ENCODE measurements around the gene KRT4. TPM values are rescaled to one million over a fixed set of nuclear protein-coding genes. Genes with fewer than 3 reads are reported as not detected.

KRT4 gene
- total and polyA plus RNA-seq, 12 donors = 2.5 TPM; not detected in 11

DNA sequence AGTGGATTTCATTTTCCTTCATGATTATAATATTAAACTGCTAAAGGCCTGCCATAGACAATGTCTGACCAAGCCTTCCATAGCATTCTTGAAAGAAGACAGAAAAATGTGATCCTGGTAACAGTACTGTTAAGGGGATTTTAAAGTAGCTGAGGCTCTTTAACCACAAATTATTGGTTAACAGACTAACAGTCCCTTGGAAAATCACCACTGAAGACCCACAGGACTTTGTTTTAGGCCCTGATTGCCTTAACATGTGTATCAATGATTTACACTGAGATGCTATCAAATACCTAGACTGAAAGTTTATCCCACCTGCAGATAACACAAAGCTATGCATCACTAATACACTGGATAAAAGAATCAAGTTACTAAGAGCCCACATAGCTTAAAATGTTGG, 14.2 kb upstream of the KRT4 start:
- peaks cover 0 to 34% (median 10%) of the 10 kb centered on the region in 7 donors for H3K27me3 ChIP-seq
- ATAC-seq = no peak
- H3K4me3 ChIP-seq = no peak overlapping the region
- H3K27ac ChIP-seq = no peak overlapping the region
- TF ChIP-seq, protein P1, sequence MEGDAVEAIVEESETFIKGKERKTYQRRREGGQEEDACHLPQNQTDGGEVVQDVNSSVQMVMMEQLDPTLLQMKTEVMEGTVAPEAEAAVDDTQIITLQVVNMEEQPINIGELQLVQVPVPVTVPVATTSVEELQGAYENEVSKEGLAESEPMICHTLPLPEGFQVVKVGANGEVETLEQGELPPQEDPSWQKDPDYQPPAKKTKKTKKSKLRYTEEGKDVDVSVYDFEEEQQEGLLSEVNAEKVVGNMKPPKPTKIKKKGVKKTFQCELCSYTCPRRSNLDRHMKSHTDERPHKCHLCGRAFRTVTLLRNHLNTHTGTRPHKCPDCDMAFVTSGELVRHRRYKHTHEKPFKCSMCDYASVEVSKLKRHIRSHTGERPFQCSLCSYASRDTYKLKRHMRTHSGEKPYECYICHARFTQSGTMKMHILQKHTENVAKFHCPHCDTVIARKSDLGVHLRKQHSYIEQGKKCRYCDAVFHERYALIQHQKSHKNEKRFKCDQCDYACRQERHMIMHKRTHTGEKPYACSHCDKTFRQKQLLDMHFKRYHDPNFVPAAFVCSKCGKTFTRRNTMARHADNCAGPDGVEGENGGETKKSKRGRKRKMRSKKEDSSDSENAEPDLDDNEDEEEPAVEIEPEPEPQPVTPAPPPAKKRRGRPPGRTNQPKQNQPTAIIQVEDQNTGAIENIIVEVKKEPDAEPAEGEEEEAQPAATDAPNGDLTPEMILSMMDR (IDR thresholded peaks at IDR 0.05) = no peak
- H3K36me3 ChIP-seq = no peaks in the 10 kb centered on the region
- no peaks in the 10 kb centered on the region for H3K4me1 ChIP-seq
- DNase-seq = no peak
- intact Hi-C loops (cut with DNase I) = no loop called here
- H3K9me3 ChIP-seq = no peaks in the 10 kb centered on the region

DNA sequence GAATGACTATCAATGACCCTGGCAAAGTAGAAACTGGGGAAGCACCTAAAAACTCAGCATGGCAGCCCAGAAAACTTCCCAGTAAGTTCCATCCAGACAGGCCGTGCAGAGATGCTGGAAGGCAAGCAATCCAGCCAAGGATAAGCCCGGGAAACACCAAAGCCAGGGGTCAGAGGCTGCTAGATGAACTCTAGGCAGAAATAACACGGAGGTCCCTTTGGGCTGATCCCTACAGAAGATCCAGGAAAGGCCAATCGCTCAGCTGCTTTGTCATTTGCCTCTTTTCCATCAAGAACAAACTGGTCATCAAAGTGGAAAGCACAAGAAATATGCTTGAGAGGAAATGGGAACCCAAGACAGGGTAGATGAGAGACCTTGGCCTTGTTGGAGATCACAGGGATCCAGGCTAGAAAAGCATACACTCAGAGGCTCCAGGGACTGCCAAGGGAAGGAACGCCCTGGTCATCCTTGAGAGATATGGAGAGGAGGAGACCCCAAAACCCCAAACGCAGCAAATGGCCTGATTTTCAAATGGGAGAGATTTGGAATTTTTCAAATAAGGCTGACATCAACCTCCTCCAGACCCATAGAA, 13.7 kb upstream of the KRT4 start:
- Histone ChIP-seq H3K36me3 (no peaks in the 10 kb centered on the region), H3K4me1 (no peaks in the 10 kb centered on the region), H3K9me3 (no peaks in the 10 kb centered on the region), H3K27me3 (peaks cover 0 to 28% (median 7%) of the 10 kb centered on the region in 7 donors), H3K27ac (no peak overlapping the region), H3K4me3 (no peak overlapping the region)
- WGBS, 2 donors = 77 to 83% methylated on average over 6 of the region's 6 CpGs
- ATAC-seq = no peak
- no peak for DNase-seq
- intact Hi-C loops (cut with DNase I) = no loop called here
- TF ChIP-seq, protein P1 (IDR thresholded peaks at IDR 0.05) = no peak

DNA sequence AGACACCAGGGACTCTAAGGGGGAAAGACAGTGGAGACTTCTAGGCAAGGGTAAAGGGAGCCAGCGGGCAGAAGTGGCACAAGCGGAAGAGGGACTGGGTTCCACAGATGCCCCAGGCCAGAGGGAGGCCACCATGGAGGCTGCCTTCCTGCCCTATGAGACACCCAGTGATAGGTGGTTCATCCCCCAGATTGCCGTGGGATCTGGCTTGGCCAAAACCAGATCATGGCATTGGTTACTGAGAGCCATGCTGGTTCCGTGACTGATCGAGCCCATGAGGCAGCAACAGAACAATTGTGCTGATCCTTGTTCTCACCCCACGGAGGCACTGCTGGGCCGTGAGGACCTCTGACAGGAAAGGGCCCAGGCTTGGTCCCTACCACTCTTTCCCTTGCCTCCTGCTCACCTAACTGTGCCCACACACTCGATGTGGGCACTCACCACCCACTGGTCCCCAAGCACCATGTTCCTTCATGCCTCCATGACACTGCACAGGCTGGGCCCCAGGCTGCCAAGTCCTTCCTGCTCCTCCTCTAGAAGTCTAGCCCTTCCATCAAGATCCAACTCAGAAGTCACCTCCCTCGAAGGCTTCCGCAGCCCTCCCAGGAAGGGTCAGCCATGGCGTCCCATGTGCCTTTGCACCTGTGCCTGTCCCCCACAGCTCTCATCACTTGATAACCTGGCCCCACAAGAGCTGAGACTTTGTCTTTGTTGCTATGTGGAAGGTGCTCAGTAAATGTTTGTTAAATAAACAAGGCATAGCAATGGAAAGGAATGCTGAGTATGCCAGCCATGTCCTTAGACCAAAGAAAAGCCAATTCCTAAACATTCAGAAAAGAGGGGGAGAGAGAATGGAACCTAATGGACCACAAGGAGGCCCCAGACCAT, 12.9 kb upstream of the KRT4 start:
- intact Hi-C loops (cut with DNase I) = no loop called here
- 87 to 92% methylated on average over 11 of the region's 11 CpGs for WGBS, 2 donors
- DNase-seq = no peak

DNA sequence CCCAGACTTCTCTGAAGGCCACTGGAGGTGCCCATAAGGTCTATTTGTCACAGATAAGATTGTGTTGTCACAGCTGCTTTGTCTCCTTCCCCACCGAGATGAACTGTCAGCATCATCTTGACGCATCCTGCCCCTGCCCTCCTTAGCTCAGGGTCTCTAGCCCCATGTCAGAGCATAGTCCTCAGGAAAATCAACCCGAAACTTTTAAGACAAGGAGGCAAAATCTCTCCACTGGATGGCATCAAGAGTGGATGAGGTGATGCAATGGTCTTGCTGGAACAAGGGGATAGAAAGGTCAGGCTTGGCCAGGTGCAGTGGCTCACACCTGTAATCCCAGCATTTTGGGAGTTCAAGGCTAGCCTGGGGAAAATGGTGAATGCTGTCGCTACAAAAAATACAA, 12.0 kb upstream of the KRT4 start:
- 64 to 65% methylated on average over 4 of the region's 4 CpGs for WGBS, 2 donors
- TF ChIP-seq, protein P1 (IDR thresholded peaks at IDR 0.05) = no peak

More for the DNA sequence above, 12.9 kb upstream of the KRT4 start:
- ATAC-seq = no peak
- peaks cover 0 to 21% (median 6%) of the 10 kb centered on the region in 7 donors for H3K27me3 ChIP-seq
- H3K27ac ChIP-seq = no peak overlapping the region
- no peaks in the 10 kb centered on the region for H3K9me3 ChIP-seq
- no peaks in the 10 kb centered on the region for H3K4me1 ChIP-seq
- H3K4me3 ChIP-seq = no peak overlapping the region
- H3K36me3 ChIP-seq = no peaks in the 10 kb centered on the region
- TF ChIP-seq, protein P1 (IDR thresholded peaks at IDR 0.05) = no peak

More for the DNA sequence above, 12.0 kb upstream of the KRT4 start:
- H3K27me3 ChIP-seq = peaks cover 0 to 21% (median 6%) of the 10 kb centered on the region in 7 donors
- no peaks in the 10 kb centered on the region for H3K4me1 ChIP-seq
- intact Hi-C loops (cut with DNase I) = no loop called here
- H3K4me3 ChIP-seq = no peak overlapping the region
- no peaks in the 10 kb centered on the region for H3K36me3 ChIP-seq
- ATAC-seq (no peak), DNase-seq (no peak)
- no peaks in the 10 kb centered on the region for H3K9me3 ChIP-seq
- no peak overlapping the region for H3K27ac ChIP-seq

Data from heart right ventricle (tissue), 16 donors.